ENCODE measurements around the gene ACY1.

Gene ACY1

GRCh38 chr3:51963951-51964451, 19.3 kb upstream of the ACY1 start:
- no peak for DNase-seq (ENCODE audit: low read depth in 2 of 2)

DNA sequence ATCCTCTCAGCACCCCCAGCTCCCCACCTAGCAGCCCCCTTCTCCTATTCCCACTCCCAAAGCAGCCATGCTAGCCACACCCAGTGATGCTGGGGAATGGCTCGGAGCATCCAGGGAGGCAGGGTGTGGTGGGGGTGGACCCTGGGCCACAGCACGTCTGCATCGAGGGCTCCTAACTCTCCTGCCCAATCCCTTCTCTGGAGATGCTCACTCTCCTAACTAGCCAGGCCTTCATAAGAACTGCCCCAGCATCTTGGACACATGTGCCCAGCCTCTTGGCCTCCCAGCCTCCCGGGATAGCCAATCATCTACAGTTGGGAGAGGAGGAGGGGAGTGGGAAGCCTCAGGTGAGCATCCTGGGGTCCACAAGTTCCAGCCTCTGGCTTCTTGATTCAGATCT, 18.8 kb upstream of the ACY1 start:
- DNase-seq (ENCODE audit: low read depth in 2 of 2), result no peak

DNA sequence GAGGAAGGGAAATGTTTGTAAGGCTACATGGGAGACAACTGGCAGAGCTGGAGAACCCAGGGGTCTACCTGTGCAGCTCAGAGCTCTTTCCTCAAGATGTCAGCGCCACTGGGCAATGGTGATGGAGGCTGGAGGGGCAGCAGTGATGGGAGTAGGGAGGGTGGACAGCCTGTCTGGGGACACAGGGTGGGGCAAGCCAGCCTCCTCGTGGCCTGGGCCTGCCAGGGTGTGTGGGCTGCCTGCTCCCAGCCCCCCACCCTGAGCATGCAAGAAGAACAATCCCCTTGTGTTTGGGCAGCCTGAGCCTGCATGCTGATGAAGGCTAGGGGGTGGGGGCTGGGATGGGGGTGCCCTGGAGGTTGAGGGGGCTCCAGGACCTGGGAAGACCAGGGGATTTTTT, 17.3 kb upstream of the ACY1 start:
- DNase-seq (ENCODE audit: low read depth in 2 of 2), result no peak

- no peak for DNase-seq (ENCODE audit: low read depth in 2 of 2)
Observed at GRCh38 chr3:51966486-51966885, 16.8 kb upstream of the ACY1 start.

GRCh38 chr3:51966922-51967383, 16.4 kb upstream of the ACY1 start:
- DNase-seq (ENCODE audit: low read depth in 2 of 2), result no peak

DNA sequence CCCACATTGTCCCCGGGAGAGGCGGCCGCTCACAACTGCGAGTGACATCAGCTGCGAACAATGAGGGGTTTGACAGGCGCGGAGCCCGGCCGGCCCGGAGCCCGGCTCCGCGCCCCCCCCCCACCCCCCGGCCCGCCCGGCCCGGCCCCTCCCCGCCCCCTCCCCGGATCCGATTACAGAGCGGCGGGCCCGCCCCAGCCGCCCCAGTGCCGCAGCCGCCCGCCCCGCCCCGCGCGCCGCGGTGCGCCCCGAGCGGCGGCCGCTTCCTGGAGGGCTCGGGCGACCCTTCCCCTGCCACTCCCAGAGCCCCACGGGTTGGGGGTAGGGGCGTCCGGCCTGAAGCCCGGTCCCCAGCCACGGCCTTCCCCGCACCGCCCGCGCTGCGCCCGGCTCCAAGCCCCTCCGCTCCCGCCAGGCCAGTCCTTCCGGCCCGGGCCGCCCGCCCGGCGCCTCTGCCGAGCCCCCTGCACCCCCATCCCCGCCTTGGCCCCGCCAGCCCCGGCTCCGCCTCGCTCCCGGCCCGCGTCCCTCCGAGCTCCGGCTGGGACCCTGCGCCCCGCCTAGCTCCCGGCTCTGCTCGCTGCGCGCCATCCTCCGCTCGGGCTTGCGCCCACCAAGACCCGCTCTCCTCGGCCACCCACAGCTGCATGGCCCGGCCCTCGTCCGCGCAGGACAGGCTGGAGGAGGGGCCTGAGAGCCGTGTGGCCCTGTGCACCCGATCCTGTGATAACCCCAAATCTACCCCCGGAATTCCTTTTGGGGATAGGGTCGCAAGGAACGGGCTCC, 15.8 kb upstream of the ACY1 start, which contains the start of gene PCBP4:
Gene PCBP4, minus strand, starts transcription at position 71 of the 786 bp plus-strand sequence. CDS start 6,214 bp downstream, outside the sequence.
- DNase-seq (ENCODE audit: low read depth in 2 of 2), result no peak

- no peak for DNase-seq (ENCODE audit: low read depth in 2 of 2)
Observed at GRCh38 chr3:51968170-51968775, 15.1 kb upstream of the ACY1 start.

DNA sequence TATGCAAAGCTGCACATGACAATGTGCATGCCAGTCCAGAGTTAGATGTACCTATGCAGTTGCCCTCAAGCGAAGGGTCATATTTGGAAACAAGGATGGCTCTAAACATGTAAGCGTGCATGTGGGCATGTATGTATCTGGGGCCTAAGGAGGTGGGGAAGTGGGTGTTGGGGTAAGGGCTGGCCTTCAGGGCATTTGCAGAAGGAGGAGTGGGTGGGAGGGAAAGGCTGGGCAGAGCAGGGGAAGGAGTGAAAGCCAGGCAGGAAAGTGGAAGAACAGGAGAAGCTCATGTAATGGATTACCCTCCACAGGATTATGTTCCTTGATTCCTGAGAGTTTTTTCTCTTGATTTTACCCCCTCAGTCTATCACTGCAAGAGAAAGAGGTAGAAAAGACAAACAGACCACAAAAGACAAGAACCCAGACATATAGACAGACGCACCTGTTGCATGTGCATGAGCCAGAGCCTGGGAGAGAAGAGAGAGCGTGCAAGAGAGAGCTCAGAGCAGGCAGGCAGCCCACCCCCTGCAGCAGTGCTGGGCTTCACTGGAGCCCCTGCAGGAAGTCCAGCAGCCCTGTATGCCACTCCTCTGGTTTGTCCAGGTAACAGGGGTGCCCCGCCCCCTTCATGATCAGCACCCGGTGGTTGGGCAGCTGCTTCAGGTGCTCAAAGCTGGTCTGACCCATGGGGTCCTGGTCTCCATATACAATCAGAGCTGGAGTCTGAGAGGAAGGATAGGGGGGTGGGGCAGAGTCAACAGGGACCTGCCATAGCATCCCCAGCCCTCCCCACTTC, 14.3 kb upstream of the ACY1 start:
- DNase-seq (ENCODE audit: low read depth in 2 of 2), result no peak

- DNase-seq (ENCODE audit: low read depth in 2 of 2), result no peak
Observed at GRCh38 chr3:51969841-51970240, 13.5 kb upstream of the ACY1 start.

DNA sequence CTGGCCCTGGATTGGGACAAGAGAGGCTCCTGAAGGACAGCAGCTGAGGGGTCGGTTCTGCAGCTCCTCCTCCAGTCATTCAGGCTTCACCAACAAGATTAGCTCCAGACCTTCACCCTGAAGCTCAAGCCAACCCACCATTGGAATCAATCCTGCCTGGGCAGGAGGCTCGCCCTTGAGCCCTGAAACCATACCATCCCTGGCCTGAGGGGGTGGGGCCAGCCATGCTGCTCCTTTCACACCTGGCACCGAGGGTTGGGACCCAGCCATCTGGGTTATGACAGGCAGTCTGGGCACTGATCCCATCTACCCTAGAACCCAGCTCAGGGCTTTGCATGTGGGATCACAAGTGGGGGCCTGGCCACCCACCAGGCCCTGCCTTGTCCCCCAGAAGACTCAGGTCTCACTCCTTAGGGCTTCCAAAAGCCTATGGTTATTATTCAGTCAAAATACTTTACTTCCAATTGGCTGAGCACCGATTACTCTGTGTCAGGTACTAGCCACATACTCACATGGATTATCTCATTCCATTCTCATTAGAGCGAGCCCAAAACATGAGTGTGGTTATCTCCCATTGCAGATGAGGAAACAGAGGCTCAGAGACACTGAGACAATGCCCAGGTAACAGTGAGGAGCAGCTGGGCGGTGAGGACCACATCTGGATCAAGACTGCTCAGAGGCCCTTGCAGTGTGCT, 12.6 kb upstream of the ACY1 start:
- no peak for DNase-seq (ENCODE audit: low read depth in 2 of 2)

DNA sequence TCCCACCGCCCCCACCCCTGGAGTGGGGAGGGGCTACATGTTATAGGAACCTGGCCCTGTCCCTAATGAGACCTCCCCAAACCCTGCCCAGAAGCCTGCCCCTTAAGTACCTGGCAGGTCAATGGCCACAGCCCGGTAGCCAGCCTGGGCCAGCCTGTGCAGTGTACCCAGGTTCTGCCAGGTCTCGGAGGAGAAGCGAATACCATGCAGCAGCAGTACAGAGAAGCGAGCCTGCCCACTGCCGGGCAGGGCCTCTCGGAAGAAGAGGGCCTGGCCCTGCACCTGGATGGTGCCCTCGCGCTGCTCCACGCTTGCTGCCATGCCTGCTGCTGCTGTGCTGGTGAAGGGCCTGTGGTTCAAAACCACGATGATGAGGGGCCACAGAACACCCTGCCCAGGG, 12.0 kb upstream of the ACY1 start:
- no peak for DNase-seq (ENCODE audit: low read depth in 2 of 2)

GRCh38 chr3:51974277-51974962, 8.9 kb upstream of the ACY1 start:
- DNase-seq (ENCODE audit: low read depth in 2 of 2), result no peak

- DNase-seq (ENCODE audit: low read depth in 2 of 2), result peak; percentile 30 to 41
Observed at GRCh38 chr3:51974963-51975851, 8.1 kb upstream of the ACY1 start, which contains the start of gene ABHD14A. Gene ABHD14A, plus strand, starts transcription at chr3:51975064. Its CDS starts 72 bp downstream, at chr3:51975136.

DNA sequence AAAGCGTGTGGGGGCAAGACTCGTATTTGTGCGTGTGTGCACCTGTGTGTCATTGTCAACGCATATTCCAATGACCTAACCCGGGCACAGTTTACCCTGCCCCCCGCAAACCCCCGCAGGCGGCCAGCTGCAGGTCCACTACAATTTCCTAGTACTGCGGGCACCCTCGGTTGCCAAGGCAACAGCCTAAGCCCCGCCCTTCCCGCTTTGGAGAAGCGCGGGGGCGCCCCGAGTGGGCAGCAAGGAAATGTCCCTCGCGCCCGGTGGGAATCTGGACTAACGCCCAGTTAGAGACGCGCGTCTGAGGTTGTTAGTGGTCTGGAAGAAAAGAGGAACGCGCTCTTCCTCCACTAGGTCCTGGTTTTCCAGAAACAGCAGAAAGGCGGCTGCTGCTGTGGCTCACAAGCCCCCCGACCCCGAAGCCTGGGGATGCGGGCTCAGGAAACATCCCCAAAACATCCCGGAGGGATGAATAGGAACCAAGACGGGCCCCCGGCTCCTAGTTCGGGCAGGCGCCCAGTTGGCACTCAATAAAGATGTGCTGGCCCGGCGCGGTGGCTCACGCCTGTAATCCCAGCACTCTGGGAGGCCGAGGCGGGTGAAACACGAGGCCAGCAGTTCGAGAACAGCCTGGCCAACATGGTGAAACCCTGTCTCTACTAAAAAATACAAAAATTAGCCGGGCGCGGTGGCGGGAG, 7.3 kb upstream of the ACY1 start:
- no peak for DNase-seq (ENCODE audit: low read depth in 2 of 2)

DNA sequence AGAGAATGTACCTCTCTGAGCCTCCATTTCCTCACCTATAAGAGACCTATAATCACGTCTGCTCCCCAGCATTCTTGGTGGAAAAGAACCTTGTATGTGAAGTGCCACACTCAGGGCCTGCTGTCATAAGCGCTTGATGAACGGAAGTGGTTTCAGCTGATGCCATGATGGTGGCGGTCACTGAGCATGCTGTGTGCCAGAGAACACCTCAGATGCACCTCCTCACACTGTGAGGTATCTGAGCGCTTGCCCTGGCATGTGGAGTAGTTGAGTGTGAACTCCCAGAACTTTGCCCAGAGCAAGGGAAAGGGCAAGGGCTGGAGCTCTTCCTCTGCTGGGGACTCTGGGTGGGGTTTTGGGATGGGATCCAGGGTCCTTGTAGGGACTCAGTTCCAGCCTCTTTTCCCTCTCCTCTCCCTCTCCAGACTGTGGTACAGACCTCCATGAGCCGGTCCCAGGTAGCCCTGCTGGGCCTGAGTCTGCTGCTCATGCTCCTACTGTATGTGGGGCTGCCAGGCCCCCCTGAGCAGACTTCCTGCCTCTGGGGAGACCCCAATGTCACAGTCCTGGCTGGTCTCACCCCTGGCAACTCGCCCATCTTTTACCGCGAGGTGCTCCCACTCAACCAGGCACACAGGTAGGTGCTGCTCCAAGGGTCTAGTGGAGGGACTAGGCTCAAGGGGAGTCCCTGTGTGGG, 5.7 kb upstream of the ACY1 start:
- DNase-seq (ENCODE audit: low read depth in 2 of 2), result no peak

DNA sequence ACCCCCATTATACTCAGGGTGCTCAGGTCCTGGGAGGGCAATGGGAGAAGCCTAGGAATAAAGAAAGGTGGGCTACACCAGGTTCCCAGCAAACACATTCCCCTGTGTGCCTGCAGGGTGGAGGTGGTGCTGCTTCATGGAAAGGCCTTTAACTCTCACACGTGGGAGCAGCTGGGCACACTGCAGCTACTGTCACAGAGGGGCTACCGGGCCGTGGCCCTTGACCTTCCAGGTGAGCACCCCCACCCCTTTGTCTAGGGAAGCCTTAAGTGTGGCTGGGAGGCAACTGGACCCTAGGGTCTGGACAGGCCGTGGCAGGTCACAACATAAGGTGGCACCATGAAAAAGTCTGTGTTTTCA, 5.2 kb upstream of the ACY1 start:
- no peak for DNase-seq (ENCODE audit: low read depth in 2 of 2)

GRCh38 chr3:51980253-51980652, 3.1 kb upstream of the ACY1 start:
- no peak for DNase-seq (ENCODE audit: low read depth in 2 of 2)

DNA sequence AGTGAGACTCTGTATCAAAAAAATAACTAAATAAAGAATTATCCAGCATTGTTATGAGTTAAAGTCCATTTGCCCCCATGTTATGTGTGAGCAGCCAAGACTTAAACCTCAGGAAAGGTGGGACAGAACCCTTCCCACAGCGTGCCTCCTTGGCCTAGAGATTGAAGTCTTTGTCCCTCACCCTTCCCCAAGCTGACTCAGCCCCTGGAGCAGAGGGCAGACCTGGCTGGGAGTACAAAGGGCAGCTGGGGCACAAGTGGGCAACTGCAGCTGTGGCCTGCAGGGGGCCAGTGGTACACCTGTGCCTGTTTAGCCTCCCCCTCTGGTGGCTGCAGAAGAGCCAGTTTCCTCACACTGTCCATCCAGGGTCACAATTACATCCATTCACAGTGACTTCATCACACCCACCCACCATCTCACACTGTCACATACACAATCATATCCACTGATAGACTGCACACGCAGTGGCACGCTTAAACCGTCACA, 940 bp upstream of the ACY1 start:
- DNase-seq (ENCODE audit: low read depth in 2 of 2), result no peak

Measured in stimulated activated CD8-positive, alpha-beta memory T cell treated with anti-CD3 and anti-CD28 coated beads, Interleukin-2, amount 100 ng/mL, for 1 hour (primary cell).